Panc1 (cell line): ENCODE results near the gene AGPAT3.

ENCODE experiments used
- CTCF ChIP-seq: fragments of 450-650 bp; IDR thresholded peaks from 2 replicates; pipeline ENCODE4 v1.5.1; 2017; ENCODE audit warnings: mild to moderate bottlenecking
- POLR2AphosphoS5 ChIP-seq: IDR thresholded peaks from 2 replicates; pipeline ENCODE4 v1.6.1; 2012; ENCODE audit warnings: mild to moderate bottlenecking, low read depth, low read length, moderate library complexity
- REST ChIP-seq, 2 experiments: IDR thresholded peaks; 2 replicates each; pipeline ENCODE4 v1.6.1; 2011 to 2012; ENCODE audit warnings: low read depth in 2 of 2, control low read depth in 1 of 2, low read length in 1 of 2, mild to moderate bottlenecking in 1 of 2, moderate library complexity in 1 of 2; ENCODE audit not compliant: insufficient read depth in 1 of 2
- SIN3A ChIP-seq: IDR thresholded peaks from 2 replicates; pipeline ENCODE4 v1.6.1; 2012; ENCODE audit warnings: low read depth, mild to moderate bottlenecking, low read length, moderate library complexity, borderline replicate concordance; ENCODE audit not compliant: insufficient read depth

GRCh38 chr21:43912500-43912899, 47.5 kb downstream of the AGPAT3 start:
- TF ChIP-seq CTCF (no peak), POLR2AphosphoS5 (no peak), REST (IDR thresholded peaks at IDR 0.05; ENCODE audit: insufficient read depth in 1 of 2, low read depth in 2 of 2, low read length in 1 of 2) (no peak), SIN3A (no peak)
